GM13977 (cell line): ENCODE measurements around the gene TCERG1.
A peak's percentile ranks its signal among the peaks of the same experiment; 100 is the strongest.

ENCODE experiments used
- DNase-seq: peaks from one replicate; pipeline ENCODE4 v3.0.0; 2012; ENCODE audit warnings: low spot score
- CTCF ChIP-seq: IDR thresholded peaks from 2 replicates; pipeline ENCODE4 v1.5.1; 2012; ENCODE audit warnings: mild to moderate bottlenecking, control low read depth; ENCODE audit not compliant: insufficient read depth; ENCODE audit errors: extremely low read depth, missing control alignments
- in situ Hi-C: fragments of 300-500 bp; cut with MboI; formaldehyde crosslinking; loops from one replicate; pipeline ENCODE4 v1.12.0; 2022; ENCODE audit warnings: low sequenced_read_pairs, low pct_unique_long_range_greater_than_20kb, mixed read lengths, inconsistent platforms; ENCODE audit not compliant: unreplicated experiment

TCERG1 gene

GRCh38 chr5:146463446-146463845 lies 16.3 kb downstream of the TCERG1 start:
- no peak for DNase-seq
- no peak for TF ChIP-seq CTCF
- in situ Hi-C loops: no loop called here

GRCh38 chr5:146466521-146467349 lies 19.6 kb downstream of the TCERG1 start:
- DNase-seq: no peak
- in situ Hi-C loops: no loop called here
- peak; percentile 35 for TF ChIP-seq CTCF

DNA sequence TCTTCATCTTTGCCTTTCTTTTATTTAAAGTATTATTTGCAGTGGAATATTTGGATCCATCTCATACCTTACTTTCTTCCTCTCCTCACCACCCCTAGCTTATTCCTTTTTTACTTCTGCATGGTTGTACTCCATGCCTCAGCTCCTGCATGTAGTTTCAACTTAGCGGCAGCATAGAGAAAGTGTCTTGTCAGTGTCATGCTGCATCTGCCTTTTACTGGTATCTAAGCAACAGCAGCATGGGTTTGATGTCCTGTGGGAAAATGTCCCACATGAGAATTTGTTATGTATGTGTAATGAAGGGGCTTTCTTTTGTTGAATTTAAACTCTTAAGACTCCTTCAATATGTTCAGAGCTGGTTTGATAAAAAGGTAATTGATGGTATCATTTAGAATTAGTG lies 20.6 kb downstream of the TCERG1 start:
- in situ Hi-C loops: no loop called here
- no peak for TF ChIP-seq CTCF
- DNase-seq: no peak

- in situ Hi-C loops: no loop called here
- no peak for DNase-seq
- no peak for TF ChIP-seq CTCF
Observed at GRCh38 chr5:146474065-146474464, 26.9 kb downstream of the TCERG1 start.

GRCh38 chr5:146475190-146475780 lies 28.2 kb downstream of the TCERG1 start:
- no peak for DNase-seq
- in situ Hi-C loops: no loop called here
- TF ChIP-seq CTCF: no peak

- in situ Hi-C loops: no loop called here
- TF ChIP-seq CTCF: no peak
- no peak for DNase-seq
Observed at GRCh38 chr5:146475906-146476305, 28.8 kb downstream of the TCERG1 start.
